ENCODE results near the gene TSHR. TPM values are rescaled to one million over a fixed set of nuclear protein-coding genes. Genes with fewer than 3 reads are reported as not detected.

The TSHR gene
- total and polyA plus RNA-seq, 2 of the 13 experiments (the other 11 are each of a cell fraction or from before 2014, with no cell fraction given): not detected

DNA sequence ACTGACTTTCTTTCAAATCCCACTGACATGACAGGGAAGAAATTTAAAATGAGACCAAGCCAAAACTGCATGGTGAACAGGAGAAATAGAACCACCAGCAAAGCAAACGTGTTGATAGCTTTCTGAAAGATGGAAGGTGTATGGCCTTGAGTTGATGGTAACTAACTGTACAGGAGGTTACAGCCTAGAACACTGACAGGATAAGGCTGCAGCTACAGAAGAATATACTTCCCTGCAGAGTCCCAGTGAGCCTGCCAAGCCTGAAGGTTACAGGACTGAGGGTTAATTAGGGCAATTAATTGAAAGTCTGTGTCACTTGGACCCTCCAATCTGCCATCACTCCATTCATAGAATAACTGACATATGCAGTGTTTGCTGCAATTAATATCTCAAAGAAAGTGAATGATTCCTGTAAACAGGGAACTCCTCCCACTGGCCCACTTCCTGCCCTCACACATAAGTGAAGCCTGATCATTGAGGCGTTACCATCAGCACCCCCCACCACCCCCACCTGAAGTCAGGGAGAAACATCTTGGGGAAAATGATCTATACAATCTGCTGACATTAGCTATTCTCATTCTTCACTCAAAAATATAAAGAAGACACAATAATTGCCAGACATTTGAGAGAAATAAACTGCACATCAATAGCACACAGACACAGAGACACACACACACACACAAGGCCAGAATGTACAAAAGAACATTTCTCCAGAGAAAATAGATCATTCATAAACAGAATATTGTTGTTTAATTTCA, 191.9 kb downstream of the TSHR start (continued):
- no peak for TF ChIP-seq NPAS2 (CRISPR knock-in tag; IDR thresholded peaks at IDR 0.05; ENCODE audit: borderline replicate concordance)
- no peak for TF ChIP-seq SOX13 (IDR thresholded peaks at IDR 0.05)
- no peak for TF ChIP-seq SOX13 (CRISPR knock-in tag; conservative IDR thresholded peaks at IDR 0.05 in 1 of 2, IDR thresholded peaks at IDR 0.05 in 1 of 2)

DNA sequence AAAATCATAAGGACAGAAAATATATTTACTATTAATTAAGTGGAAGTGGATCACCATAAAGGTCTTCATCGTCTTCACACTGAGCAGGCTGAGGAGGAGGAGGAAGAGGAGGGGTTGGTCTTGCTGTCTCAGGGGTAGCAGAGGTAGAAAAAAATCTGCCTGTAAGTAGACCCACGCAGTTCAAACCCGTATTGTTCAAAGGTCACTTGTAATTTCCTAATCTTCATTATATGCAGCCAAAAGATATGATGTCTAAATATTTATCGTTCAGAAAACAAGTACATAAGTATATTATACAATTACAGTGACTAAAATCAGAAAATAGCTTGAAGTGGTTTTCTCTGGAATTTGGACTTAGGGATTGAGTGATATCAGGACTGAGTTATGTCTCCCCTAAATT, 193.2 kb downstream of the TSHR start:
- H3K4me1 ChIP-seq (ENCODE audit: insufficient read depth, low read length): no peaks in the 10 kb centered on the region
- WGBS (ENCODE audit: low lambda C conversion rate): 18% methylated on average over 4 of the region's 4 CpGs
- ChIA-PET POLR2A (no interaction called here), CTCF (ENCODE audit: low intra/inter-chr PET ratio, low total read pairs) (no interaction called here)
- no peak overlapping the region for H3K27ac ChIP-seq (ENCODE audit: extremely low read length, insufficient read depth, low read length)
- H3K4me2 ChIP-seq (ENCODE audit: low read depth, low read length): no peak overlapping the region
- H3K9ac ChIP-seq (ENCODE audit: insufficient read depth, low read depth, low read length): no peak overlapping the region
- no peaks in the 10 kb centered on the region for H3K79me2 ChIP-seq (ENCODE audit: insufficient read depth, low read length)
- ATAC-seq: no peak
- FAIRE-seq: no peak
- no peak overlapping the region for H2AFZ ChIP-seq (ENCODE audit: low read length)
- no peaks in the 10 kb centered on the region for H3K36me3 ChIP-seq (replicated peaks in 1 of 2; ENCODE audit: control insufficient read depth in 1 of 2, insufficient read depth in 2 of 2, low read length in 2 of 2)
- intact Hi-C loops (cut with micrococcal nuclease; ENCODE audit: unreplicated experiment): no loop called here
- H3K9me3 ChIP-seq (ENCODE audit: low read length): no peaks in the 10 kb centered on the region
- DNase-seq (ENCODE audit: low spot score): no peak
- in situ Hi-C loops (cut with HindIII; ENCODE audit: extremely low pct_ligation_motif_present, low pct_unique_long_range_greater_than_20kb): no loop called here
- BruUV-seq (replicated peaks): no TSS peak
- no peaks in the 10 kb centered on the region for H4K20me1 ChIP-seq (ENCODE audit: insufficient read depth, low read length)
- H3K4me3 ChIP-seq (replicated peaks in 1 of 3; ENCODE audit: insufficient read depth in 1 of 3, low read depth in 2 of 3, low read length in 3 of 3): no peak overlapping the region
- no peaks in the 10 kb centered on the region for H3K27me3 ChIP-seq (ENCODE audit: control insufficient read depth in 1 of 2, insufficient read depth in 2 of 2, low read length in 2 of 2)
- no peak for TF ChIP-seq HDAC2 (CRISPR knock-in tag; IDR thresholded peaks at IDR 0.05)
- no peak for TF ChIP-seq MTA1 (CRISPR knock-in tag; IDR thresholded peaks at IDR 0.05; ENCODE audit: borderline replicate concordance)
- no peak for TF ChIP-seq ZNF788 (CRISPR knock-in tag; IDR thresholded peaks at IDR 0.05; ENCODE audit: borderline replicate concordance)
- no peak for TF ChIP-seq ZNF280D (CRISPR knock-in tag; IDR thresholded peaks at IDR 0.05)
- TF ChIP-seq AKAP8 (CRISPR knock-in tag; IDR thresholded peaks at IDR 0.05): no peak
- TF ChIP-seq, protein P1, sequence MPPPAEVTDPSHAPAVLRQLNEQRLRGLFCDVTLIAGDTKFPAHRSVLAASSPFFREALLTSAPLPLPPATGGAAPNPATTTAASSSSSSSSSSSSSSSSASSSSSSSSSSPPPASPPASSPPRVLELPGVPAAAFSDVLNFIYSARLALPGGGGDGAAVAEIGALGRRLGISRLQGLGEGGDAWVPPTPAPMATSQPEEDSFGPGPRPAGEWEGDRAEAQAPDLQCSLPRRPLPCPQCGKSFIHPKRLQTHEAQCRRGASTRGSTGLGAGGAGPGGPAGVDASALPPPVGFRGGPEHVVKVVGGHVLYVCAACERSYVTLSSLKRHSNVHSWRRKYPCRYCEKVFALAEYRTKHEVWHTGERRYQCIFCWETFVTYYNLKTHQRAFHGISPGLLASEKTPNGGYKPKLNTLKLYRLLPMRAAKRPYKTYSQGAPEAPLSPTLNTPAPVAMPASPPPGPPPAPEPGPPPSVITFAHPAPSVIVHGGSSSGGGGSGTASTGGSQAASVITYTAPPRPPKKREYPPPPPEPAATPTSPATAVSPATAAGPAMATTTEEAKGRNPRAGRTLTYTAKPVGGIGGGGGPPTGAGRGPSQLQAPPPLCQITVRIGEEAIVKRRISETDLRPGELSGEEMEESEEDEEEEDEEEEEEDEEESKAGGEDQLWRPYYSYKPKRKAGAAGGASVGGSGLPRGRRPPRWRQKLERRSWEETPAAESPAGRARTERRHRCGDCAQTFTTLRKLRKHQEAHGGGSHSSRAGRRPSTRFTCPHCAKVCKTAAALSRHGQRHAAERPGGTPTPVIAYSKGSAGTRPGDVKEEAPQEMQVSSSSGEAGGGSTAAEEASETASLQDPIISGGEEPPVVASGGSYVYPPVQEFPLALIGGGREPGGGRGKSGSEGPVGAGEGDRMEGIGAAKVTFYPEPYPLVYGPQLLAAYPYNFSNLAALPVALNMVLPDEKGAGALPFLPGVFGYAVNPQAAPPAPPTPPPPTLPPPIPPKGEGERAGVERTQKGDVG (CRISPR knock-in tag; IDR thresholded peaks at IDR 0.05; ENCODE audit: borderline replicate concordance): no peak
- no peak for TF ChIP-seq E2F1 (CRISPR knock-in tag; IDR thresholded peaks at IDR 0.05)
- no peak for TF ChIP-seq ZNF772 (CRISPR knock-in tag; IDR thresholded peaks at IDR 0.05)
- TF ChIP-seq ZNF350 (CRISPR knock-in tag; IDR thresholded peaks at IDR 0.05; ENCODE audit: borderline replicate concordance, low read depth): no peak
- TF ChIP-seq NFE2L1 (CRISPR knock-in tag; IDR thresholded peaks at IDR 0.05; ENCODE audit: borderline replicate concordance): no peak

Data from HepG2 (cell line).